ENCODE results near the gene CTSH.

The CTSH gene

DNA sequence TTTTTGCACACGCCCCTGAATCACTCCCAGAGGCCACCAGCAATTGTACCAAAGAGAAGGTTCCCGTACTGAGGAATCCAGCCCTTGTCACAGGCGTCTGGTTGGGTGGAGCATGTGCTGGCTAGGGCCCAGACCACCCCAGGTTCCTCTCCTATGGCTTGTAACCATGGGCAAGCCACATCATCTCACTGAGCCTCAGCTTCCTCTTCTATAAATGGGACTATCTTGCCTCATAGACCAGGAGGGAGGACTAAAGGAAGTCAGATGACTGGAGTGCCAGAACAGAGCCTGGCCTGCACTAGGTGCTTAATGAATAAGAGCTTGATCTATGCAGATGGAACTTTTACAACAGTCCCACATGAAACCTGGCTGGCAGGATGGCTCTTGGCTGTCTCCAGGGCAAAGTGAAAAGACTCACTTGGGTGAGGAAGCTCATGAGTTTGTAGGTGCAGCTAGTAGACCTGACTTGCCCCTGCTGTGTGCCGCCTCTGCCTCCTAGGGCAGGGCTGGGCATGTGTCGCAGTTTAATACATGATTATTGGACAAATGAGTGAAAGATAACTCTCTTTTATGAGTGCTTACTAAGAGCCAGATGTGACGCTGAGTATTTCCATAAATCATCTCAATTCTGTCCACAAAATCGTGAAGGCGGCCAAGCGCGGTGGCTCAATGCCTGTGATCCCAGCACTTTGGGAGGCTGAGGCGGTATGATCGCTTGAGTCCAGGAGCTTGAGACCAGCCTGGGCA lies 29.3 kb downstream of the CTSH start:
- TF ChIP-seq MYC (IDR thresholded peaks at IDR 0.05; ENCODE audit: low read depth, low read length): peak; percentile 73
- TF ChIP-seq, protein P1, sequence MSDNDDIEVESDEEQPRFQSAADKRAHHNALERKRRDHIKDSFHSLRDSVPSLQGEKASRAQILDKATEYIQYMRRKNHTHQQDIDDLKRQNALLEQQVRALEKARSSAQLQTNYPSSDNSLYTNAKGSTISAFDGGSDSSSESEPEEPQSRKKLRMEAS (IDR thresholded peaks at IDR 0.05; ENCODE audit: low read depth, low read length): peak; percentile 87
- no peak for TF ChIP-seq POLR2A (IDR thresholded peaks at IDR 0.05; ENCODE audit: extremely low read depth, insufficient read length)
- TF ChIP-seq CTCF (IDR thresholded peaks at IDR 0.05; ENCODE audit: low read depth, low read length): no peak
- no peak overlapping the region for H3K4me3 ChIP-seq (ENCODE audit: low read depth, low read length)
- peak; percentile 95 for DNase-seq (ENCODE audit: low read depth)

DNA sequence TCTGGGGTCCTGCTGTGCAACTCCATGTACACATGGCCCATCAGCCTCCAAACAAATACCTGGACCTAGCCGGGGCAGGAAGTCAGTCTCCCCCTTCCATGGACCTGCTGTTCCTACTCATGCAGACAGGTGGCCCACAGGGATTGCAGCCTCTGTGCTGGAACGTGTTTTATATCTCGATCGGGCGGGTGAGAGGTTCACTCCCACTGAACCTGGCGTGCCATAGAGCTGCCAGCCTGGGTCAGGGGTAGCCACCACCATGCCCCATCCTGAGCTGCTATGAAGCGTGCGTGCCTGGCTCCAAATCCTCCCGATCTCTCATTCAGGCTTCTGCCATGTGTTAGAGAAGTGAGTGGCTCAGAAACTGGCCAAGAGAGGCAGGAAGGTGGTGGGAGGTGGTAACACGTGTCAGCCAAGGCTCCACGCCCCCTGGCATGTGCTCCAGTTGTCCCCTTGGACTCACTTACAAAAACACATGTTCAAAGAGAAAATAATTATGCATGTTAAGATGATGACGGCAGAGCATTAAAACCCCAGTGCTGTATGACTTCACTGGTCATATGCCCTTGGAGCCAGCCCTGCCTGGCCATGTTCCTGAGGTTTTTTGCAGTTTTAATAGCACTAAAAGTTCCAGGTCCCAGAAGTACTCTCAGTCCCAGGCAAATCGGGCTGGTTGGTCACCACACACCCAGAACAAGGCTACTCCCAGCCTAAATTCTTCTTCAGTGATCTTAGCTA lies 30.6 kb downstream of the CTSH start:
- TF ChIP-seq CTCF (IDR thresholded peaks at IDR 0.05; ENCODE audit: low read depth, low read length) (peak; percentile 39), POLR2A (IDR thresholded peaks at IDR 0.05; ENCODE audit: extremely low read depth, insufficient read length) (no peak), MYC (IDR thresholded peaks at IDR 0.05; ENCODE audit: low read depth, low read length) (peak; percentile 29; the same call in 1 of the 2 replicates)
- TF ChIP-seq, protein P1 (IDR thresholded peaks at IDR 0.05; ENCODE audit: low read depth, low read length): peak; percentile 90
- peak; percentile 42 for DNase-seq (ENCODE audit: low read depth)
- H3K4me3 ChIP-seq (ENCODE audit: low read depth, low read length): no peak overlapping the region

DNA sequence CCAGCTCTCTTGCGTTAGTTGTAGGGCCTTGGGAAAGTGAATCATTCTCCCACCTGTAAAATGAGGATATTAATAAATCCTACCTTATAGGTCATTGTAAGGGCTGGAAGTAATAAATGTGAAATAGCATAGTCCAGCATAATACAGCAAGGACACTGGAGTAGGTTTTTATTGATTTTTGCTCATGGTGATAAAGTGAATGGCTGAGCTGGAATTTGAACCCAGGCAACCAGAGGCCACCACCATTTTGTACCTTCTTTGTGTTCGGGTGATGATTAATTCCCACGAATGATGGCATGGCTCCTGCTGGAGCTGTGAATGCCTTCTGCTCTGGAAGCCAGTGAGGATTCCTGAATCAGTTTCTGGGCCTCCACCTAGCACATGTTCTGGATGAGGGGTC lies 31.8 kb downstream of the CTSH start:
- TF ChIP-seq MYC (IDR thresholded peaks at IDR 0.05; ENCODE audit: low read depth, low read length) (no peak), POLR2A (IDR thresholded peaks at IDR 0.05; ENCODE audit: extremely low read depth, insufficient read length) (no peak), CTCF (IDR thresholded peaks at IDR 0.05; ENCODE audit: low read depth, low read length) (no peak)
- TF ChIP-seq, protein P1 (IDR thresholded peaks at IDR 0.05; ENCODE audit: low read depth, low read length): no peak
- H3K4me3 ChIP-seq (ENCODE audit: low read depth, low read length): no peak overlapping the region
- DNase-seq (ENCODE audit: low read depth): no peak

DNA sequence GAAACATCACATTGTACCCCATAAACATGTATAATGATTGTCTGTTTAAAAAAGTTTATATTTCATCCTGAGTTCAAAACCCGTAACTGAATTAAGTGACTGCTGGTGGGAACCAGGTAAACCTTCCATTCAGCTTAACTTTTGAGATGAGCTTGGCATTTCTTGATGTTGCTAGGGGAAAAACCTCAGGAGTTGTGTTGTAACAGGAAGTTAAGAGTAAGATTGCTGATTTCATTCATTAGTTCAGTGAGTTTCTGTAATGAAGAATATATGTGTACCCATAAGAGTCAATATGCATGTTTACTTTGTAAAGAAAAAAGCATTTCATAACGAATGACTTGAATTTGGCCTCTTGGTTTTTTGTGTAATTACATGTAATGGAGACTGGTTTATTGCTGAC lies 32.5 kb downstream of the CTSH start:
- no peak overlapping the region for H3K4me3 ChIP-seq (ENCODE audit: low read depth, low read length)
- TF ChIP-seq MYC (IDR thresholded peaks at IDR 0.05; ENCODE audit: low read depth, low read length): no peak
- TF ChIP-seq, protein P1 (IDR thresholded peaks at IDR 0.05; ENCODE audit: low read depth, low read length): no peak
- TF ChIP-seq CTCF (IDR thresholded peaks at IDR 0.05; ENCODE audit: low read depth, low read length): no peak
- no peak for TF ChIP-seq POLR2A (IDR thresholded peaks at IDR 0.05; ENCODE audit: extremely low read depth, insufficient read length)
- no peak for DNase-seq (ENCODE audit: low read depth)

DNA sequence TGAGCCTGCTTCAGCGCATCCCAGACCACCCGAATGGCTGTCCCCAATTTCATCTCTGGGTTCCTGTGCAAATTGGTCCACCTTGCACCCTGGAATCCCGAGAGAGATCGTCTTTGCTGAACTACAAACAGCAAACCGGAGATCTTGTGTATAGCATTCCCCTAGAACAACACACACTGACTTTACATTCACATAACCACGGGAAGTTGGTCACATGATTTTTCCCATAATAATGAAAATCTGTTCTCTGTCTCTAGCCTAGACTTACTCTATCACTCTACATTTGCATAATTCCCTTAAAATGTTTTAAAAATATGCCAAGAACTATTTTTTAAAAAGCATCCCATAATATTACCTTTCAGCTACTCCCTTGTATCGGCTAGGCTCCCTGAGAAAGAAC lies 34.6 kb downstream of the CTSH start:
- H3K4me3 ChIP-seq (ENCODE audit: low read depth, low read length): no peak overlapping the region
- no peak for DNase-seq (ENCODE audit: low read depth)
- TF ChIP-seq POLR2A (IDR thresholded peaks at IDR 0.05; ENCODE audit: extremely low read depth, insufficient read length) (no peak), CTCF (IDR thresholded peaks at IDR 0.05; ENCODE audit: low read depth, low read length) (no peak), MYC (IDR thresholded peaks at IDR 0.05; ENCODE audit: low read depth, low read length) (no peak)
- TF ChIP-seq, protein P1 (IDR thresholded peaks at IDR 0.05; ENCODE audit: low read depth, low read length): no peak

All from NB4 (cell line).